IMR-90 (cell line): ENCODE measurements around the gene SEPHS1.

Experiments used
- CTCF ChIP-seq: conservative IDR thresholded peaks from 2 replicates; pipeline ENCODE4 v1.5.1; 2012; ENCODE audit warnings: mild to moderate bottlenecking, low read depth, low read length, improper control_type of control experiment
- MAZ ChIP-seq: IDR thresholded peaks from 2 replicates; pipeline ENCODE4 v1.6.1; 2012; ENCODE audit warnings: low read depth, mild to moderate bottlenecking, low read length, improper control_type of control experiment, moderate library complexity, borderline replicate concordance
- USF2 ChIP-seq: fragments of 150-350 bp; IDR thresholded peaks from 2 replicates; pipeline ENCODE4 v1.6.1; 2017; ENCODE audit warnings: mild to moderate bottlenecking, antibody characterized with exemption, low read length, low read depth

- no peak for TF ChIP-seq CTCF
- TF ChIP-seq USF2, result no peak
- TF ChIP-seq MAZ, result no peak
These were observed 42.8 kb upstream of the SEPHS1 start for GRCh38 chr10:13390604-13391522.
